ENCODE measurements around the gene MSI2. TPM values are rescaled to one million over a fixed set of nuclear protein-coding genes. Genes with fewer than 3 reads are reported as not detected.

Gene MSI2
- total RNA-seq, 2 donors from 2014 or later = 88.3 to 114 TPM

DNA sequence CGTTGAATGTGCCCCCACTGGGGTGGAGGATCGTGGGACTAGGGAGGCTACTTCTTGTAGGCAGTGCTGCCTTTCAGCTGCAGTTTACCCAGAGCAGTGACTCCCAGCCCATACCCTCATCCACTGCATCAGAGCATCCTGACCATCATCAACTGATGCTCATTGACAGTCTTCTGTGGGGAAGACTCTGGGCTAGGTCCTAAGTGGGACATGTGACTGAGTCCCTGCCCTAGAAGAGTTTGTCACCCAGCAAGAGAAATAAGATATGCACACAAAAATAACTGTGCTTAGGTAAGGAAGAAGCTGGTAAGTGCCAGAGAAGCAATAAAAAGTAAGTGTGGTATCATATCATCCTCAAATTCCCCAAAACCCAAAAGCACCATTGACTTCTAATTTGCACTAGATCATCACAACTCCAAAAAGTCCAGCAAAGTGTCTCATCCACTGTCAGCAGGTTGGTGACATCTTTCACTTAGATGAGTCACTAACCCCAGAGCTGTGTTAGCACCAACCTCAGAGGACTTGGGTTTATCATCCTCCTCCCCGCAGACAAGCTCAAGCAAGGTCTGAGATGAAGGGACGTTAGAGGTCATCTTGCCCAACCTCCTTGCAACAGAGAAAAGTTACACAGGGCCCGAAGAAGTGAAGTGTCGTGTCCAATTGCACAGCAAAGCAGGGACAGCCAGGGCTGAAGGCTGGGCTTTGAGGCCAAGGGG, 389.8 kb downstream of the MSI2 start:
- H3K9ac ChIP-seq (ENCODE audit: extremely low read depth, low read length, poor library complexity, severe bottlenecking) = no peak overlapping the region
- no peaks in the 10 kb centered on the region for H3K9me3 ChIP-seq (ENCODE audit: control insufficient read depth, low read length)
- no peak overlapping the region for H3K27ac ChIP-seq (ENCODE audit: low read depth, low read length)
- no peaks in the 10 kb centered on the region for H3K9me3 Mint-ChIP-seq
- H3K27ac Mint-ChIP-seq = no peak overlapping the region
- peaks cover 9% of the 10 kb centered on the region for H3K27me3 Mint-ChIP-seq (ENCODE audit: insufficient read depth)
- peaks cover 3% of the 10 kb centered on the region for H3K36me3 Mint-ChIP-seq (ENCODE audit: low read depth)
- H3K27me3 ChIP-seq (ENCODE audit: control insufficient read depth, insufficient read depth, low read length, poor library complexity, severe bottlenecking) = peaks cover 5% of the 10 kb centered on the region
- peaks cover 8% of the 10 kb centered on the region for H3K4me1 Mint-ChIP-seq
- peaks cover 1% of the 10 kb centered on the region for H3K4me1 ChIP-seq (ENCODE audit: control insufficient read depth, insufficient read depth, low read length)
- no peak for DNase-seq
- H3K4me3 Mint-ChIP-seq = no peak overlapping the region
- H3K36me3 ChIP-seq (ENCODE audit: control insufficient read depth, insufficient read depth, low read length) = no peaks in the 10 kb centered on the region
- 93 to 100% methylated on average over 4 to 6 of the region's 6 CpGs for WGBS, 2 experiments (ENCODE audit: insufficient coverage in 1 of 2, insufficient read length in 1 of 2)
- no peak overlapping the region for H3K4me3 ChIP-seq (ENCODE audit: low read length)
- TF ChIP-seq, protein P1, sequence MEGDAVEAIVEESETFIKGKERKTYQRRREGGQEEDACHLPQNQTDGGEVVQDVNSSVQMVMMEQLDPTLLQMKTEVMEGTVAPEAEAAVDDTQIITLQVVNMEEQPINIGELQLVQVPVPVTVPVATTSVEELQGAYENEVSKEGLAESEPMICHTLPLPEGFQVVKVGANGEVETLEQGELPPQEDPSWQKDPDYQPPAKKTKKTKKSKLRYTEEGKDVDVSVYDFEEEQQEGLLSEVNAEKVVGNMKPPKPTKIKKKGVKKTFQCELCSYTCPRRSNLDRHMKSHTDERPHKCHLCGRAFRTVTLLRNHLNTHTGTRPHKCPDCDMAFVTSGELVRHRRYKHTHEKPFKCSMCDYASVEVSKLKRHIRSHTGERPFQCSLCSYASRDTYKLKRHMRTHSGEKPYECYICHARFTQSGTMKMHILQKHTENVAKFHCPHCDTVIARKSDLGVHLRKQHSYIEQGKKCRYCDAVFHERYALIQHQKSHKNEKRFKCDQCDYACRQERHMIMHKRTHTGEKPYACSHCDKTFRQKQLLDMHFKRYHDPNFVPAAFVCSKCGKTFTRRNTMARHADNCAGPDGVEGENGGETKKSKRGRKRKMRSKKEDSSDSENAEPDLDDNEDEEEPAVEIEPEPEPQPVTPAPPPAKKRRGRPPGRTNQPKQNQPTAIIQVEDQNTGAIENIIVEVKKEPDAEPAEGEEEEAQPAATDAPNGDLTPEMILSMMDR (conservative IDR thresholded peaks at IDR 0.05) = no peak

DNA sequence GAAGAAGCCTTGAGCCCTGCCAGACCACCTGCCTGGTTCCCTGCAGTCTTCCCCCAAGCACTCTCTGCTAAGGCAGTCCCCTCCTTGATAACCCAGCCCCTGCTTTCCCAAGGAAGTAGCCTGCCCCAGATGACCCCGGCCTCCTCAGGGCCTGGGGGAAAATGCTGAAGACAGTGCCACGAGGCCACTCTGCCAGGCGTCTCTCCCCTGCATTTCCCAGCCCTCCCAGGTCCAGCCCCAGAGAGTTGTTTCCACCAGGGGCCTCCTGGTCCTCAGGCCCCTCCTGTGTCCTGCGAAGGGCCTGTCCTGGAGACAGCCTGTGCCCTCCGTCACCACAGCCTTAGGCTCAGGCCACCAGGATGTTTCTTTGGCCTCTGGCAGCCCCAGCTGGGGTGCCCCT, 392.4 kb downstream of the MSI2 start:
- WGBS, 2 experiments (ENCODE audit: insufficient coverage in 1 of 2, insufficient read length in 1 of 2) = 89 to 98% methylated on average over 3 to 5 of the region's 5 CpGs

DNA sequence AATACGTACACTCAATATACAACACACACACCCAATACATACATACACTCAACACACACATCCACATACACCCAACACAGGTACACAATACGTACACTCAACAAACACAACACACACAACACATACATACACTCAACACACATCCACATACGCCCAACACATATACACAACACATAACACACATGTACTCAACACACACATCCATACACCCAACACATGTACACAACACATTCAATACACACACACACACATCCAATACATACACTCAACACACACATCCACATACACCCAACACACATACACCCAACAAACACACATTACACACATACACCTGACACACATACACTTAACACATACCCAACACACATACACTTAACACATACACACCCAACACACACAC, 392.9 kb downstream of the MSI2 start:
- H3K27ac Mint-ChIP-seq = no peak overlapping the region
- Histone ChIP-seq H3K9me3 (ENCODE audit: control insufficient read depth, low read length) (no peaks in the 10 kb centered on the region), H3K9ac (ENCODE audit: extremely low read depth, low read length, poor library complexity, severe bottlenecking) (no peak overlapping the region), H3K4me1 (ENCODE audit: control insufficient read depth, insufficient read depth, low read length) (no peaks in the 10 kb centered on the region), H3K27me3 (ENCODE audit: control insufficient read depth, insufficient read depth, low read length, poor library complexity, severe bottlenecking) (no peaks in the 10 kb centered on the region), H3K36me3 (ENCODE audit: control insufficient read depth, insufficient read depth, low read length) (peaks cover 7% of the 10 kb centered on the region), H3K4me3 (ENCODE audit: low read length) (no peak overlapping the region), H3K27ac (ENCODE audit: low read depth, low read length) (no peak overlapping the region)
- no peaks in the 10 kb centered on the region for H3K27me3 Mint-ChIP-seq (ENCODE audit: insufficient read depth)
- H3K36me3 Mint-ChIP-seq (ENCODE audit: low read depth) = peaks cover 6% of the 10 kb centered on the region
- TF ChIP-seq, protein P1 (conservative IDR thresholded peaks at IDR 0.05) = no peak
- no peak for DNase-seq
- WGBS, 2 experiments (ENCODE audit: insufficient coverage in 1 of 2, insufficient read length in 1 of 2) = 87 to 94% methylated on average over 2 to 3 of the region's 3 CpGs
- no peaks in the 10 kb centered on the region for H3K9me3 Mint-ChIP-seq
- no peaks in the 10 kb centered on the region for H3K4me1 Mint-ChIP-seq
- no peak overlapping the region for H3K4me3 Mint-ChIP-seq

More for the DNA sequence above, 392.4 kb downstream of the MSI2 start:
- Mint-ChIP-seq H3K36me3 (ENCODE audit: low read depth) (peaks cover 4% of the 10 kb centered on the region), H3K4me3 (no peak overlapping the region), H3K9me3 (no peaks in the 10 kb centered on the region), H3K27ac (no peak overlapping the region), H3K27me3 (ENCODE audit: insufficient read depth) (no peaks in the 10 kb centered on the region), H3K4me1 (no peaks in the 10 kb centered on the region)
- H3K27ac ChIP-seq (ENCODE audit: low read depth, low read length) = no peak overlapping the region
- H3K9ac ChIP-seq (ENCODE audit: extremely low read depth, low read length, poor library complexity, severe bottlenecking) = no peak overlapping the region
- peaks cover 7% of the 10 kb centered on the region for H3K36me3 ChIP-seq (ENCODE audit: control insufficient read depth, insufficient read depth, low read length)
- no peaks in the 10 kb centered on the region for H3K4me1 ChIP-seq (ENCODE audit: control insufficient read depth, insufficient read depth, low read length)
- peak; percentile 65 for DNase-seq
- no peak overlapping the region for H3K4me3 ChIP-seq (ENCODE audit: low read length)
- H3K27me3 ChIP-seq (ENCODE audit: control insufficient read depth, insufficient read depth, low read length, poor library complexity, severe bottlenecking) = no peaks in the 10 kb centered on the region
- TF ChIP-seq, protein P1 (conservative IDR thresholded peaks at IDR 0.05) = no peak
- H3K9me3 ChIP-seq (ENCODE audit: control insufficient read depth, low read length) = no peaks in the 10 kb centered on the region

Measured in endodermal cell (in vitro differentiated cells).